ENCODE results near the gene RNF169. TPM values are rescaled to one million over a fixed set of nuclear protein-coding genes. Genes with fewer than 3 reads are reported as not detected.
"Not testable (repeated sequence)": the region's sequence is repeated elsewhere in the genome, so short reads cannot be mapped to it uniquely, and the experiment has no call there.

Gene RNF169
- total RNA-seq, 1 donor from 2014 or later, result 4.6 TPM

DNA sequence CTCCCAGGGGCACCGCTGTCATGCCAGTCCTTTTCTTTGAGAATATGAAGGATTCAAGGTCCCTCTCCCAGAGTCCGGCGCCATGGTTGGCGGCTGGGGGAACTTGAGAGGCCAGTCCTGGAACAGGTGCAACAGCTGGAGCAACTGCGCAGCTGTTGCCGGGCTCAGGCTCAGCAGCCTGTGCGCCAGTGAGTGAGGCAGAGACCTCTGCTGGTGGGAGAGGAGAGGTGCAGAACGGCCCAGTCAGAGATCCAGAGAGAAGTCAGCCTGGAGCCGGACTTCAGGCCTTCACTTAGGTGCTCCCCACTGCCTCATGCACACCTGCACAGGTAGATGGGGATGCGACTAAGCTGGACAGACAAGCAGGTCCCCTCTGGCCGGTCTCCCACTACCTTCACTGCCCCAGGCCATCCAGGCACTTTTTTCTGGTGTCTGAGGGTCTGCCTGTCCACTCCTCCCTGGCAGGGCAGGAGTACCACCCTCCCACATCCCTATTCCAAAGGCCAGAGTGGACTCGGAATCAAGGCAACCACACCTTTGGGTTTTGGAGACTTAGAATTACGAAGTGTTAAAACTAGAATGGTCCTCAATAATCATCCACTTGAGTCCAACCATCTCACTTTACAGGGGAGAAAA, 22.0 kb upstream of the RNF169 start:
- ATAC-seq (peak; percentile 97), DNase-seq (ENCODE audit: low spot score) (peak; percentile 72)

DNA sequence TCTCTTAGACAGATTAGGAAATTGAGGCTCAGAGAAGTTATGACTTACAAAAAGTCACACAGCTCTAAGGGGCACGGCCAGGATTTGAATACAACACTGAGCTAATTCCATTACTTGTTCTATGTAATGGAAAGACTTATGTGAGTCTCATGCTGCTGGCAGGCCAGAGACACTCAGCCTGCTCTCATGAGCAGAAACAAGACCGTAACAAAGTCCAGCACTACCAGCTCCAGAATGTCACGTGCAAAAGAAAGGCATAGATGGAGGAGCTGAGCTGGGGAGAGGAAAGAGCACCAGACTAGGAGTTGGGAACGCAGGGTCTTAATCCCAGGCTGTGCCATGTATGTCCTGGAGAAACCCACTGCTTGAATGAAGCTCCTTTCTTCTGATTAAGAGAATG, 19.3 kb upstream of the RNF169 start:
- DNase-seq (ENCODE audit: low spot score), result no peak
- no peak for ATAC-seq

DNA sequence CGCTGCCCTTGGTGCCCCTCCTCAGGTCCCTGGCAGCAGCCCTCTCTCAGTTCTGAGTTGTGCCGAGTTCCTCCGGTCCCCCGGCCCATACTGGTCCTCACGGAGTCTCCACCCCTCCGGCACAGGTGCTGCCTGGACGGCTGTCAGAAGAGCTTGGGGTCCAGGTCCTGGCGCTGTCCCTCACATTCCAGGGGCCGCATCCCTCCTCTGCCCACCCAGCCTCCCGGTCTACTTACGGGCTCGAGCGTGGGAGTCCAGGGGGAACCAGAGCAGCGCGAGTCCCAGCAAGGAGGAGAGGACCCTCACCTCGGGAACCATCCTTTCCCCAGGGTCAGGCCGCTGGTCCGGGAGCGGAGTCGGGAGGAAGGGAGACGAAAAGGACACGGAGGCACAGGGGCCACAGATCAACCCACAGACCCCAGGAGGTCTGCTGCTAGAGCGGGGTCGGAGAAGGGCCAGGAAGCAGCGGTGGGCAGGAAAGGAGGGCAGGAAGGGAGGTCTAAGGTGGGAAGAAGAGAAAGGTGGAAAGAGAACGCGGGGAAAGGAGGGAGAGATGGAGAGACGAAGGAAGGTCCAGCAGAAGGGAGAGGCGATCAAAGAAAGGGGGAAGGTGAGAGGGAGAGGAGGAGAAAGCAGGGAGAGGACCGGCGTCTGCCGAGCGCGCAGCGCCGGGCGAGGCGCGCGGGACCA, 17.9 kb upstream of the RNF169 start:
- no peak for DNase-seq (ENCODE audit: low spot score)
- no peak for ATAC-seq

DNA sequence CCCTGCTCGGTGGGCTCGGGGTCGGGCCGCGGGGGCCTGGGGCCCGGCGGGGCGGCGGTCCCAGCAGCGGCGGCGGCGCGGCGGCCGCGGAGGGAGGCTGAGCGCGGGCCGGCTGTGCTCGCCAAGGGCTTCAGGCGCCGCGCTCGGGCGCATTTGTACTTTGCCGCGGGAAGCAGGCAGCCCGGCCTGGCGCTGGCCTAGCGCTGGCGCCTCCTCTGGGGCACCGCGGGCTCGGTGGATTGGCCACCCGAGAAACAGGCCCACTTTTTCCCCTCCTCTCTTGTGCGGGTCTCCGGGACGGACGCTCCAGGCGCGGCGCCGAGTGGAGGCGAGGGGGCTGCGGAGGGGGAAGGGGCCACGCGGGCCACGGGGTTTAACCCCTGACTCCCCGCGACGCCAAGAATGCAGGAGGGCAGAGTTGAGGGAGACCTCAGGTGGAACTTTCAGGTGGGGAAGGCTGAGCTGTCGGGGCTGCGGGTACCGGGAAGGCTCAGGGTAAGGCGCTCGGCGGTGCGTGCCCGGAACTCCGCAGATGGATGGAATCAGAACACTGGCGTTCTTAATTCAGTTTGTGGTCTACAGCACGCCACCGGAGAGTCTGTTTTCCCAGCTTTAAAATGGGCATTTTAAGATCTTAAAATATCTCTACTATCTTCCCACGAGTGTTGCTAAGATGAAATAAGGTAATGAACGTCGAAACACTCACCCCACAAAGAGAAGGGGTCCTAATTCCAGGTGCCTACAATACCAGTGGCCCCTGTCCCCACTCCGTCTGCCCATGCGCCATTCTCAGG, 17.2 kb upstream of the RNF169 start, which contains the start of gene CHRDL2:
TSS of gene CHRDL2 (minus strand) at position 126 of the 794 bp plus-strand sequence. CDS start 538 bp downstream, outside the sequence.
- ATAC-seq (peak; percentile 82), DNase-seq (ENCODE audit: low spot score) (no peak)

DNA sequence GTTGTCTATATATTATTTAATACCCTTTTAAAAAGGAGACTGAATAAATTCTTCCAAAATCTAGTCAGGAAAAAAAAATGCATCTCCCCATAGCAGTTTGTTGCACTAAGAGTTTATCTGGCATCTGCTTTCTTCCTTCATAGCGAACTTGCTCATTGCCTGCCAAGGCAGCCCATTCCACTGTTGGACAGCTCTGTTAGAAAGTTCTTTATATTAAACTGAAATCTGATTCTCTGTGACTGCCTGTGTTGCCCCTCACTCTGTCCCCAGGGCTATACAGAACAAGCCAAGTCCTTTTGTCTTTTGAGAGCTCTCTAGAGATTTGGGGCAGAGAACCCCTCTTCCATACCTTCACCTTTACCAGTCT, 14.1 kb upstream of the RNF169 start:
- DNase-seq (ENCODE audit: low spot score) (no peak), ATAC-seq (no peak)

DNA sequence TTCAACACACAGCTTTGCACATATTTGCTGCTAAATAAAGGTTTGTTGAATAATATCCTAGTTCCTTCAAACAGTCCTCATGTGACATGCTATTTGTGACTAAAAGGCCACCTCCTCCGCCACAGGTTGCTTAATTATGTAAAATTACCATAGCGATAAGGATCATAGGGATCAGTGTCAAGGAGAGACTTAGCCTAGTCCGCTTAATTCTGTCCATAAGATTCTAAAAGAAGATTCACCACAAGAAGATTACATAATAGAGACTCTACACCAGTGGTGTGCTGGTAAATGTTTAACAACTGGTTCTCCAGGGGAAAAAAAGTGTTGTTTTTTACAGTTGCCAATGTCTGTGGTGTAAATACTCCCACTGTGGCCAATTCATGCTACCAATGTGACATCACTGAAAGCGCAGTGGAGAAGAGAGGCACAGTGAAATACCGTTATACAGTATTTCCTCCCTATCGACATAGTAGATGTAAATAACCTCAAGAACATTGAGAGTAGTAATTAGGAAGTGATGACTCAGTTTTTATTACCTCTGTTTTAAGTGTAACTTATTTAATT, 13.2 kb upstream of the RNF169 start:
- ATAC-seq (no peak), DNase-seq (ENCODE audit: low spot score) (no peak)

DNA sequence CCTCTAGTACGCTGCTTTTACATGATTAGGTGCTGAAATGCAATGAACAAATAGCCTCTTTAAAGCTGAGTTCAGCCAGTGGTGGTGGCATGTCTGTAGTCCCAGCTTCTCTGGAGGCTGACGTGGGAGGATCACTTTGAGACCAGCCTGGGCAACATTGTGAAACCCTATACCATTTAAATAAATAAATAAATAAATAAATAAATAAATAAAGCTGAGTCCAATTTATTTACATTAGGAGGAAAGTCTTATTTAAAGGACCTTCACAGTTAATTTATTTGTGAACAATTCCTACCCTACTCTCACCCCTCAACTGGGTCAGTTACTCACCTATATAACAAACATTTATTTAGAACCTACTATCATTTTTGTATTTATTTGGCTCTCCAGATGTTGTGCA, 12.6 kb upstream of the RNF169 start:
- DNase-seq (ENCODE audit: low spot score) (no peak), ATAC-seq (no peak)

DNA sequence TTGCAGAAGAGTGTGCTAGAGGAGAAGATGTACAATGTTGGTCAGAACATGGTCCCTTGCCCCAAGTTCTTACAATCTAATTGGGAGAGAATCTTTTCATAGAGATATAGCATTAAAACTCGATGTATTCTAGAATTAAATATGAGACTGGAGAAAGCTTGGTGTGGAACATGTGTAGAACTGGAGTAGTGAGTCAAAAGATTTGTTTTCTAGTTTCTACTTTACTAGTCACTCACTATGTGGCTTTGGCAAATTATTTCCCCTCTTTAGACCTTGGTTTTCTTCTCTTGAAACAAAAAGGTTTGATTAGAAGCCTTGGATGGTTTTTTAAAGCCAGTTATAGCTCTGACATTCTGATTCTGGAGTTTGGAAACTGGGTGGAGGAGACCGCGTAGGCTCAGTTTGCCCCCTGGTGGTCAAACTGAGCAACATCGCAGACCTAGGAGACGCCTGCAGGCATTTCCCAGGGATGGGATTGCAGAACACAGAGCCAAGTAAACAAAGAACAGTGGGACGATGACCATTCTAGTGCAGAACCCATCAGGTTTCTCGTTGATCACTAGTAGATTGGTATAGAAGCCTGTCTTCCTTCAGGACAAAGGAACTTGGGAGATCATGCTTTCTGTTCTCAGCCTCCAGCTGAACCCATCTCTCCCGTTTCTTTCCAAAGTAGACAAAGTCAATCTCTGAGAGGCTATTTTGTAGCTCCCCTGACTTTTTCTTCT, 8.9 kb upstream of the RNF169 start:
- DNase-seq (ENCODE audit: low spot score), result no peak

DNA sequence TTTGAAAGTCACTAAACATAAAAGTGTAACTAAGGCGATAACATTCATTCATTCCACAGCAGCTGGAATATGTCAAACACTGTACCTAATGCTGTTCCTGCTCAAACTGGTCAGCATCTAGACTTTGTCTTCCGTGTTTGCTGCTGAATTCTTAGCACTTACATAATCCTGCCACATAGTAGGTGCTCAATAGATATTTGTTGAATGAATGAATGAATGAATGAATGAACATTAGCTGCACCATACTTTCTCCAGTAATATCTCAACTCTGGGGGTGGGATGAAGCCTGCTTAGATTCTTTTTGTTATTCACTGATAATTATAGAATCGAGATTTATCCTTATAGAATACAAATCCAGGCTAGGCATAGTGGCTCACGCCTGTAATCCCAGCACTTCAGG, 6.6 kb upstream of the RNF169 start:
- ATAC-seq (no peak), DNase-seq (ENCODE audit: low spot score) (no peak)

More for the DNA sequence above, 8.9 kb upstream of the RNF169 start:
- ATAC-seq, result peak; percentile 99

DNA sequence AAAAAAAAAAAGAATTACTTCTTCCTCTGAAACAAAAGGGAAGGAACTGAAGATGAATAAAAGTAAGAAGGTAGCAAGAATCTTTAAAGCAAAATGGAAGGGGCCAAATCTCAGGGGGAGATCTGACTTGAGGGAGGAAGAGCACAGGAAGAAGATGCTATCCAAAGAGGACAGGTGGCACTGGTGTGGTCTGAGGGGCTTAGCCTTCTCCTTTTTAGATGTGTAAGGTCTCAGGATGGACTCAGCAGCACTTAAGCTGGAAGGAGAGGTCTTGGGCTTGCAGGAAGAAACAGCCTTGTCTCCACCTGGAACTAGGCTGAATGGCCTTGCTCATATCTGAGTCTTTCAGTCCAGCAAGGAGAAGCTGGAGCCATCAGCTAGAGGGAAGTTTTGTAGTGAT, 5.0 kb upstream of the RNF169 start:
- ATAC-seq (no peak), DNase-seq (ENCODE audit: low spot score) (no peak)

DNA sequence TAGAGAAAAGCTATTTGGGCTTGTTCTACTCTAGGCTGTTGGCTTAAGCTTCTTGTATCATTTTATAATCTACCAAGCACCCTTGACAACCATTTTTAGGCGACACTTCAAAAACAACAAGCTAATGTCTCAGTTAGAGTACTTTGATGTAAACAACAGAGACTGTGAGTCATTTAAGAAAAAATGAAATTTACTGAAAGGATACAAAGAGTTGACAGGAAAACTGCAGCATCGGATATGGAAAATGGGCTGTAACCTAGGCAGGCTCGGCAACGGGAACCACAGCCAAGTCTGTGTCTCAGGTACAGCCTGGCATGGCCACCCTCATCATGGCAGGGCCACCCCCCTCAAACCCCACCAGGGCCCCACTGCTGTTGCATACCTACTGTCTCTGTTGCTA, 4.4 kb upstream of the RNF169 start:
- DNase-seq (ENCODE audit: low spot score) (no peak), ATAC-seq (no peak)

DNA sequence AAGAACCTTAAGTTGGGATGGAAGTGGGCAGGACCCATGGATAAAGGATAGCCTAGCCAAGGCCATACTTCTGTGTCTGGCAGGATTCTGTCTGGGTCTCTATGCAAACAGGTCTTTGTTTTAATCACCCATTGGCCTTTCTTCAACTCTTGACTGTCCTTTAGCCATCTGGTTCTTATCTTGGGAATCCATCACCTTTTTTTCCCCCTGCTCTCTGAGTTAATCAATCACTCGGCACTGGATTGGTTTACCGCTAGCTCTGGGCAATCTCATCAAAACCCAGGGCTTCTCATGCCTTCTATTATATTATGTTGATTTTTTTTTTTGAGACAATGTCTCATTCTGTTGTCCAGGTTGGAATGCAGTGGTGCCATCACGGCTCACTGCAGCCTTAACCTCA, 1.8 kb upstream of the RNF169 start:
- DNase-seq (ENCODE audit: low spot score) (no peak), ATAC-seq (no peak)

DNA sequence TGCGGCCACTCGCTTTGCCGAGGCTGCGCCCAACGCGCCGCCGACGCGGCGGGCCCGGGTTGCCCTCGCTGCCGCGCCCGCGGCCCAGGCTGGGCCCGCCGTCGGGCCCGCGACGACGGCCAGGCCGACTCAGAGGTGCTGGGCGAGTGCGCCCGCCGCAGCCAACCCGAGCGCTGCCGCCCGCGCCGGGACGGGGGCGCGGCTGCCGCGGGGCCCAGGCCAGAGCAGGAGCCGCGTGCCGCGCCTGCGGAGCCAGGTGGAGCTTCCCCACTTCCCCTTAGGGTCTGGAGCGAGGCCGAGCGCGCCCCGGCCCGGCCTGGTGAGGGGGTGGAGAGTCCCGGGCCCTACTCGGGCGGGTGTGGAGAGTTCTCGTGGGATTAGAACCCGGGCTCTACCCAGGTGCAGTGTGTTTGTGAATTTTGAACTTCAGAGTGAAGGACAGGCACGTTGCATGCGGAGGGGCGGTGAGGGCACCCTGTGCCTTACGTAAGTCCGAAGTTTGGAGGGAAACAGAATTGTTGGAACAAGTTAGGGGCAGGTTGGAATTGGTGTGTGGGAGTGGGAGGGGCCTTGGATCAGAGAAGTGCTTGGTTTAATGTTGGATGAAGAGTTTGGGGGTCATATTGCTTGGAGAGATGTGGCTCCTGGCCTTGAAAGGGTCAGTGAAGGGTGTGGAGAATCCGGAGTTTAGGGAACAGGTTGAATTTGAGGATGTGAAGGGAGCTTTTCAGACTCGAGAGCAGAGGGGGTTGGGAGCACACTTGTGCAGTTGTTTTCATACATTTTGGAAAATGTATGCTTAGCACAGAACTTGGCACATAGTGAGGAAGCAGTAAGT, 697 bp downstream of the RNF169 start:
- ATAC-seq (peak; percentile 64), DNase-seq (ENCODE audit: low spot score) (peak; percentile 73)

DNA sequence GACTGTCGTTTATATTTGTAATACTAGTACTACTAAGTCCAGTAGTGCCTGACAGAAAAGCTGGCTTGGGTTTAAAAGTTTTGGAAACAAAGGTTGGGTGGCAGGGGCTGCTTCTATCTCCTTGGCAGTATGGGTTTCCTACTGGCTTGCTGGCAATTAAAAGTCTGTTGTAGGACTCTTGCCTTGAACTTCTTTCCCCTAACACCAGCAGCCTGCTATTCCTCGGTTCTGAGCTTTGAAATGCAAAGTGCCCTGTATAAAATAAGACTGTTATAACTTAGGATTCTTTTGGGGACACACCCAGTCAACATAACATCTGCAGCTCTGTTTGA, 1.3 kb downstream of the RNF169 start:
- DNase-seq (ENCODE audit: low spot score) (no peak), ATAC-seq (no peak)

DNA sequence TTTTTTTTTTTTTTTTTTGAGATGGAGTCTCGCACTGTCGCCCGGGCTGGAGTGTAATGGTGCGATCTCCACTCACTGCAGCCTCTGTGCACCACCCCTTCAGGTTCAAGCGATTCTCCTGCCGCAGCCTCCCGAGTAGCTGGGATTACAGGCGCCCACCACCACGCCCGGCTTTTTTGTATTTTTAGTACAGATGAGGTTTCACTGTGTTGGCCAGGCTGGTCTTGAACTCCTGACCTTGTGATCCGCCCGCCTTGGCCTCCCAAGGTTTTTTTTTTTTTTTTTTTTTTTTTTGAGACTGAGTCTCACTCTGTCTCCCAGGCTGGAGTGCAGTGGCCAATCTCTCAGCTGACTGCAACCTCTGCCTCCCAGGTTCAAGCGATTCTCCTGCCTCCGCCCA, 1.9 kb downstream of the RNF169 start:
- not testable (repeated sequence) for DNase-seq (ENCODE audit: low spot score); ATAC-seq

DNA sequence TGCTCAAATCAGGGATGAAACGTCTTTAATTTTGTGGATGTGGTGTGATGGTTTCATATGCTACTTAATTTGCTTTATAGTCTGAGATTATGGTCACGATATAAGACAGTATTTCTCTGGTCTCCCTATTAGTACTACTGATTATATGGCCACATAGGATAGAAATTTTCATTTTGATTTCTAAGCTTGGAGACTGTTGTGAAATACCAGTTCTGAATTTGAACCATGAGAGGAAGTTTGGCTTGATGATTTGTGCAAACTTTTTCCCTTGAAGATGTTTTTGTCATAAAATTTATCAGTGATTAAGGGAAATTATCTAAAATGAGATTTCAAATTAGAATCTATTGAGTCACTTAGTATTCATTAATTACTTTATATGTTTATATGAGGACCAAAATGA, 2.7 kb downstream of the RNF169 start:
- no peak for DNase-seq (ENCODE audit: low spot score)
- ATAC-seq, result no peak

DNA sequence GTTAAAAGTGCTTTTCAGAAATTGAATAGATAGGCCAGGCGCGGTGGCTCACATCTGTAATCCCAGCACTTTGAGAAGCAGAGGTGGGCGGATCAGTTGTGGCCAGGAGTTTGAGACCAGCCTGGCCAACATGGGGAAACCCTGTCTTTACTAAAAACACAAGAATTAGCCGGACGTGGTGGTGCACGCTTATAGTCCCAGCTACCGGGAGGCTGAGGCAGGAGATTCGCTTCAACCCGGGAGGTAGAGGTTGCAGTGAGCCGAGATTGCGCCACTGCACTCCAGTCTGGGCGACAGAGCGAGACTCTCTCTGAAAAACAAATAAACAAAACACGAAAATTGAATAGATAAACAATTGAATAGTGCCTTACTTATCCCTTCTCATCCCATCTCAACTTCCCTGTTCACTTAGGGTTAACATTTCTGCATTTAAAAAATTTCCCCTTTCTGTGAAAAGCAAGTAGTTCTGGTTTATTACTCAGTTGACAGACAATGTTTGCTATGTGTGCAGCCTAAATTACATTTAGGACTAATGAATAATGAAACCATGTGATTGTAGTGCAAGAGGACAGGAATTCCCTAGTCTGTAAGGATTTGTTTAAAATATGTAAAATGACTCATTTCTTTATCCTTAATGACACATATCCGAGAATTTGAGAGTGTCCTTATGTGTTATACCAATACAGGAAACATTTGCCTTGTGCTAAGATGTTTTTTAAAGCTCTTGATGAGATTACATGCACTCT, 6.0 kb downstream of the RNF169 start:
- DNase-seq (ENCODE audit: low spot score) (no peak), ATAC-seq (no peak)

DNA sequence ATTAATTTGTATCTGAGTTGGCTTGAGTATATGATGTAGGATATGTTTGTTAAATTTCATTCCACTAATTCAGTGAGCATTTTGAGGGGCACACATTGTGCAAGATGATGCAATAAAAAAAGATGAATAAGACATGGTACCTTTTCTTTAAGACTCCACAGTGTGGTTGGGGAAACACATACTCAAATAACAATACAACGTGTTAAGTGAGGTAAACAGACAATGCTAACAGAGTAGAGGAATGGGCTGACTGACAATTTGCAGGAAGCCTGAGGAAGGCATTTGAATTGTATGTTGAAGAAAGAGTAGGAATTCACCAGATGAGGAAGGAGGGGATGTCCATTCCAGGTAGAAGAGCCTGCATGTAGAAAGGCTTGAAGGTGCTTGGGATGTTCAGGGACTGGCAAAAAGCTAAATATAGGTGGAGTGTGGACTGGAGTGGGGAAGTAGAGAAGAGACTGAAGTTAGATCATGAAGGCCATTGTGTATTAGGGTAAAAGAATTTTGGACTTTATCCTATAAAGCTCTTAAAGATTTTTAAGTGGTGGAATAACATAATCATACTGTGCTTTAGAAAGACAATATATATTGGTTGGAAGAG, 6.8 kb downstream of the RNF169 start:
- no peak for ATAC-seq
- no peak for DNase-seq (ENCODE audit: low spot score)

DNA sequence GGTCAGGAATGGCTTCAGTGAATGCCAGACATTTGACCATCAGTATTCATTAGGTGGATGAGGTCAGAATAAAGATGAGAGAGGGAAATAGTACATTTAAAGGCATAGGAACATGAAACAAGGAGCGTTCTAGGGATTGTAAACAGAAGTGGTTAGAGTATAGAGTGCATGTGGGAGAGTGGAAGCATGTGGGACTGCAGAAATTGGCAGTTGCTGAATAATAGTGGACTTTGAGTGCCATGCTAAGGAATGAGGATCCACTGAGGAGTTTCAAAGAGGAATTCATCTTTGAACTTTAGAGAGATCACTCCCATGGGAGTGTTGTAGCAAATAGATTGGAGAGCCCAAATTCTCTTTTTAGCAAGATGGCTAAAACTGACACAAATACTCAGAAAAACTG, 7.9 kb downstream of the RNF169 start:
- DNase-seq (ENCODE audit: low spot score), result no peak

More for the DNA sequence above, 7.9 kb downstream of the RNF169 start:
- ATAC-seq, result no peak

Data from left lobe of liver (tissue), 2 donors.